WI38 (cell line): ENCODE results near the gene IQSEC1.

Source experiments
- H3K4me3 ChIP-seq: 2 replicates; pipeline ENCODE4 v1.5.1; 2011; ENCODE audit warnings: low read depth, mild to moderate bottlenecking, control low read depth, low read length
- TF ChIP-seq, protein P1 (sequence below): IDR thresholded peaks from 2 replicates; pipeline ENCODE4 v1.5.1; 2012; ENCODE audit warnings: low read depth, mild to moderate bottlenecking, control low read depth, low read length

The IQSEC1 gene

DNA sequence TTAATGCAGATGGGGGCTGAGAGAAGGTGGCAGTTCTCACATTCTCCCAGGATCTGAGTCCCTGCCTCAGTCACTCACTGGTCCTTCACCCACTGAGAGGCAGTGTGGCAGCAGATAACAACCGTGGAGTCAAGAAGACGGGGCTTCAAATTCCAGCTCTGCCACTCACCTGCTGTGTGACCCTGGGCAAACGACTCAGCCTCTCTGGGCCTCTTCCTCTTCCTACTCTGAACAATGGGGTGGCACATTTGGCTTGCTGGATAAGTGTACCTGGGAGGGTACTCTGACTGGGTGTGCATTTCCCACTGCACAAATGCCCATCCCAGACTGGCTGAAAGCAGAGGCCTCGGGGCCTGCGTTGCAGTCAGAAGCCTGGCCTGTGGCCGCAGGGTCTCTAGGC, 10.0 kb upstream of the IQSEC1 start:
- no peak overlapping the region for H3K4me3 ChIP-seq
- TF ChIP-seq, protein P1, sequence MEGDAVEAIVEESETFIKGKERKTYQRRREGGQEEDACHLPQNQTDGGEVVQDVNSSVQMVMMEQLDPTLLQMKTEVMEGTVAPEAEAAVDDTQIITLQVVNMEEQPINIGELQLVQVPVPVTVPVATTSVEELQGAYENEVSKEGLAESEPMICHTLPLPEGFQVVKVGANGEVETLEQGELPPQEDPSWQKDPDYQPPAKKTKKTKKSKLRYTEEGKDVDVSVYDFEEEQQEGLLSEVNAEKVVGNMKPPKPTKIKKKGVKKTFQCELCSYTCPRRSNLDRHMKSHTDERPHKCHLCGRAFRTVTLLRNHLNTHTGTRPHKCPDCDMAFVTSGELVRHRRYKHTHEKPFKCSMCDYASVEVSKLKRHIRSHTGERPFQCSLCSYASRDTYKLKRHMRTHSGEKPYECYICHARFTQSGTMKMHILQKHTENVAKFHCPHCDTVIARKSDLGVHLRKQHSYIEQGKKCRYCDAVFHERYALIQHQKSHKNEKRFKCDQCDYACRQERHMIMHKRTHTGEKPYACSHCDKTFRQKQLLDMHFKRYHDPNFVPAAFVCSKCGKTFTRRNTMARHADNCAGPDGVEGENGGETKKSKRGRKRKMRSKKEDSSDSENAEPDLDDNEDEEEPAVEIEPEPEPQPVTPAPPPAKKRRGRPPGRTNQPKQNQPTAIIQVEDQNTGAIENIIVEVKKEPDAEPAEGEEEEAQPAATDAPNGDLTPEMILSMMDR, result no peak

DNA sequence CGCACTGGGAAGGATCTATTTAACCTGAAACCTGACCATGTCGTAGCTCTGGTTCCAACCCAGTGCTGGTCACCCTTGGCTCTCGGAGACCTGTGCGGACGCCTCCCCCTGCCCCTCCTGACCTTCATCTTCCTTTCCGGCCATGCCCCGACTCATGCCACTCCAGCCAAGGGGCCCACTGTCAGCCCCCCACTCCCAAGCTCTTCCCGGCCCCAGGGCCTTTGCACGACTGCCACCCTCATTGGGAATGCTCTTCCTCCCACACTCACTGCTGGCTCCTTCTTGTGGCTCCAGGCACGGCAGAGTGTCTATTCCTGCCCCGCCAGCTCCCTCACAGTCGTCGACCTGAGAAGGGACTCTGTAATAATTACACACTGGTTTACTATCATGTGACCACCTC, 9.4 kb upstream of the IQSEC1 start:
- TF ChIP-seq, protein P1, result no peak
- H3K4me3 ChIP-seq, result no peak overlapping the region

DNA sequence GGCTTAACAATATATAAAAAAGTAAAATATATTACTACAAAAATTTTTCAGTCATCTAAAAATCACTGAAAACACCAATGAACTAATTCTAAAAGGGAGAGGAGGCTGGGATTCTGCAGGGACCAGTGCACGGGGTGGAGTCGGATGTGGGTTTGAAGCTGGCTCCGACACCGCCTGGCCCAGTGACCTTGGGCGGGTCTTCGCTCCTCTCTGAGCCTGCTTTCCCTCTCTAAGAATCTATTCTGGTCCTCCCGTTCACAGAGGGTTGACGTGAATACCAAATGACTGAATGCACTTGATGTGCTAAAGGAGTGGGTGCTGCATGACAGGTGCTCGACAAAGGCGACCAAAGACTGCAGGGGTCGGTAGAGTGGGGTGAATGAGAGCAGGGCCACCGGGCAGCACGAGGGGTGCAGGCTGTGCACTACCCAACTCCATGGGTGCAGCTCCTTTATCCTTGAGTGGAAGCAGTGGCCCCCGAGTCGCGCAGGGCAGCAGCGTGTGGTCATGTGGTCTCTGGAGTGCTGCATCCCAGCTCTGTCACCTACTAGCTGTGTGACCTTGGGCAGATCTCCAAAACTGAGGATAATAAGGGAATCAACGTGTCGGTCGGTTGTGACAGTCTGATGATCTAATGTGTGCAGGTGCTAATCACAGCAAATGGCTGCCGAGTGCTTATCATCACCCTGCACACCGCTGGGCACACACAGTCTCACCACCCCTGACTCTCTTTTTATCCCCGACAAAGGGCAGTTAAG, 8.6 kb upstream of the IQSEC1 start:
- H3K4me3 ChIP-seq, result no peak overlapping the region
- TF ChIP-seq, protein P1, result no peak

DNA sequence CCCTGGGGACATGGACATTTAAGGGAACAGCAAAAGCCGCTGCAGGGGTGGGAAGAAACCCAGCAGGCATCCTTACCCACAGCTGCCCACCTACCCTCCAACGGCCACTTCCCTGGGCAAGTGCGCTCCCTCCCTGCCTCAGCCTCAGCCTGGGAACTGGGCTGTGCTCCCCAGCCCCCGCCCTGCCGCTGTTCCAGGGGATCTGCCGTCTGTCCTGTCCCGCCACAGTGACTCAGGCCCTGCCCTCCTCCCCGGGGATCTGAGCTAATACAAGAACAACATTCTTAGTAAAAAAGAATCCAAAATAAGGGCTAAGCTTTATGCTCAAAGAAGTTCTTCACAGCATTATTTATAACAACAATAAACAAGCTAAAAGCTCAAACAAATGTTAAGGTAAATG, 7.4 kb upstream of the IQSEC1 start:
- TF ChIP-seq, protein P1, result no peak
- H3K4me3 ChIP-seq, result no peak overlapping the region

DNA sequence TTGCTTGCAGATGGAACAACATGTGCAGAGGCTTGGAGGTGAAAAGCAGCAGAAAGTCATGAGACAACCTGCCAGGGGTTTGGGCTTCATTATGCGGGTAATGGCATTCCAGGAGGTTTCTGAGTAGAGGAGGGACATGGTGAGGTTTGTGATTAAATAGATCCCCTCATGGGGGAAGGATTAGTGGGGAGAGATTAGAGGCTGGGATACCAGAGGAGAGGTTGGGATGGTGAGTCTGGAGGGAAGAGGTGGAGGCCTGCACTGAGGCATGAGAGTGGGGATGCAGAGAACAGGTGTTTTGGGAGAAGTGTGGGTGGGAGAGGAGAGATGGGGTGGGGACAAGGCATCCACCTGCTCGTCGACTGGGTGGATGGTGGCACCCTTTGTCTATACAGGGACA, 6.8 kb upstream of the IQSEC1 start:
- no peak overlapping the region for H3K4me3 ChIP-seq
- TF ChIP-seq, protein P1, result no peak

DNA sequence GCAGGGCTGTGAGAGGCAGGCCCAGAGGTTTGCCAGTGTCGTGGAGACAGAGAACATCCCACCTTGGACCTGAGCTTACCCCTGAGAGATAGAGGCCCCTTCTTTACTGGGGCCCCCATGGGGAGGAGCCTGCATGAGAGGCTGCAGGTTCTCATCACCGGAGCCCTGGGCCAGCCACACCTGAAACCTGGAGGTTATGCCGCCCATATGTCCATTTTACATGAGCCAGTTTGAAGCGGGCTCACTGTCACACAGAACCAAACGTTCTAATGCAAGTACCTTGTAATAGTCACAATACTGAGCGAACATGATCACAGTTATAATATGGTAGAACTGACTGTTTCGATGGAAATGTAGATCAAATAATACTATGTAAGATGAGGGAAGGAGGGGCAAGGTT, 6.3 kb upstream of the IQSEC1 start:
- TF ChIP-seq, protein P1, result no peak
- no peak overlapping the region for H3K4me3 ChIP-seq

DNA sequence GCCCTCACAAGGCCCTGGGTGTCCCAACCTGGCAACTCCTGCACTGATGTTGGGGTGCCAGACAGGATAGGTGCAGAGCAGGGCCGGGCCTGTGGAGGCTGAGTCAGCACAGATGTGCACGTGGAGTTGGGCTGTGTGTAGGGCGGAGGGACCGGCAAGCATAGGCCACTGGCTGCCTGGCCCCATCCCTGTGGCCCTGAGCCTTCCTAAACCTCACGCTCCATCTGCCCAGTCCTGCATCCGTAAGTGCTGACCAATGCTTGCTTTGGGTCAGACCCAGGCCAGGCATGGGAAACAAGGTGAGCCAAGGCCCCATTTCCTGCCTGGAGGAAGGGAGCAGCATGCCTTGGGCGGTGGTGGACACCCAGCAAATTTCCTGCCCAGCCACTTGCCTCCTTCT, 5.8 kb upstream of the IQSEC1 start:
- no peak overlapping the region for H3K4me3 ChIP-seq
- TF ChIP-seq, protein P1, result no peak
